GM12878 (cell line): ENCODE data around the gene ZSCAN10. TPM values are rescaled to one million over a fixed set of nuclear protein-coding genes. Genes with fewer than 3 reads are reported as not detected.

Experiments
- ATAC-seq: fragments of 200-7000 bp; cut with Tn5 transposase; 3 replicates; pipeline ENCODE4 v1.9.1; 2020; ENCODE audit warnings: mild to moderate bottlenecking, moderate library complexity
- BruUV-seq: library from RNA; stranded (reverse); fragments of 400-500 nt; replicated peaks from 2 replicates; lab custom pipeline; 2021; lab: Mats Ljungman, UMichigan
- CTCF ChIA-PET: fragments of 300-600 bp; sonication (Branson Sonifier 250); formaldehyde crosslinking; extraction: SDS; loops from one replicate; lab custom pipeline; 2021; ENCODE audit warnings: inconsistent platforms; lab: Yijun Ruan, JAX
- POLR2A ChIA-PET: fragments of 350-600 bp; formaldehyde crosslinking; extraction: SDS; loops from one replicate; lab custom pipeline; 2021; ENCODE audit warnings: inconsistent platforms; lab: Charles Lee
- RAD21 ChIA-PET: fragments of 300-600 bp; sonication (Branson Sonifier 250); formaldehyde crosslinking; loops from one replicate; lab custom pipeline; 2023; ENCODE audit warnings: antibody characterized with exemption; ENCODE audit not compliant: unreplicated experiment; lab: Charles Lee
- SMC1A ChIA-PET: fragments of 300-600 bp; sonication (Branson Sonifier 250); formaldehyde crosslinking; loops from one replicate; lab custom pipeline; 2023; ENCODE audit not compliant: unreplicated experiment, uncharacterized antibody; lab: Charles Lee
- DNase-seq: peaks from one replicate; pipeline ENCODE4 v3.0.0-alpha.2; 2011; ENCODE audit warnings: low read depth, low spot score
- FAIRE-seq: peaks from 3 replicates; lab custom pipeline; 2011; peaks lifted over from hg19 to GRCh38; lab: Jason Lieb, UNC
- H2AFZ ChIP-seq: 2 replicates; pipeline ENCODE4 v1.6.0; 2011; ENCODE audit warnings: low read depth, low read length, control low read depth; ENCODE audit not compliant: control insufficient read depth
- H3K27ac ChIP-seq: 2 replicates; pipeline ENCODE4 v1.5.1; 2011; ENCODE audit warnings: control low read depth; ENCODE audit not compliant: control insufficient read depth, insufficient read depth
- H3K27me3 ChIP-seq, 2 experiments: replicated peaks in 1 of 2; 2 replicates each; pipeline versions ENCODE4 v1.6.0 to v1.6.1; 2011; ENCODE audit warnings: low read length in 1 of 2; ENCODE audit not compliant: control insufficient read depth in 2 of 2, insufficient read depth in 2 of 2
- H3K36me3 ChIP-seq, 2 experiments: 2 replicates each; pipeline ENCODE4 v1.5.1; 2011; ENCODE audit warnings: low read length in 1 of 2; ENCODE audit not compliant: control insufficient read depth in 2 of 2, insufficient read depth in 2 of 2
- H3K4me1 ChIP-seq: 2 replicates; pipeline ENCODE4 v1.6.1; 2011; ENCODE audit warnings: mild to moderate bottlenecking, low read length, moderate library complexity, mixed read lengths; ENCODE audit not compliant: control insufficient read depth, insufficient read depth
- H3K4me2 ChIP-seq: 2 replicates; pipeline ENCODE4 v1.6.0; 2011; ENCODE audit warnings: control low read depth; ENCODE audit not compliant: control insufficient read depth, insufficient read depth
- H3K4me3 ChIP-seq: fragments of 200-600 bp; sonication (generic); 2 replicates; pipeline ENCODE4 v1.5.1; 2016
- H3K79me2 ChIP-seq: 2 replicates; pipeline ENCODE4 v1.6.0; 2011; ENCODE audit warnings: low read length; ENCODE audit not compliant: control insufficient read depth, insufficient read depth
- H3K9ac ChIP-seq: 2 replicates; pipeline ENCODE4 v1.8.0; 2011; ENCODE audit warnings: low read length, control low read depth, mixed read lengths; ENCODE audit not compliant: control insufficient read depth, insufficient read depth
- H3K9me3 ChIP-seq: replicated peaks from 3 replicates; pipeline ENCODE4 v1.5.1; 2011; ENCODE audit warnings: mild to moderate bottlenecking, low read length; ENCODE audit not compliant: control insufficient read depth, insufficient read depth
- H4K20me1 ChIP-seq: 2 replicates; pipeline ENCODE4 v1.6.0; 2011; ENCODE audit not compliant: control insufficient read depth, insufficient read depth
- BACH1 ChIP-seq: fragments of 450-650 bp; IDR thresholded peaks from 2 replicates; pipeline ENCODE4 v1.6.1; 2017; ENCODE audit warnings: mild to moderate bottlenecking, borderline replicate concordance
- CHD4 ChIP-seq: fragments of 200-600 bp; sonication (generic); IDR thresholded peaks from 2 replicates; pipeline ENCODE4 v1.6.1; 2016; ENCODE audit warnings: mild to moderate bottlenecking
- EED ChIP-seq: sonication (generic); IDR thresholded peaks from 2 replicates; pipeline ENCODE4 v1.6.1; 2016; ENCODE audit warnings: antibody characterized with exemption, low read depth
- IKZF1 ChIP-seq: fragments of 450-650 bp; conservative IDR thresholded peaks from 2 replicates; pipeline ENCODE4 v1.6.1; 2017; ENCODE audit warnings: antibody characterized with exemption, mild to moderate bottlenecking
- IRF5 ChIP-seq: fragments of 450-650 bp; IDR thresholded peaks from 2 replicates; pipeline ENCODE4 v1.6.1; 2017; ENCODE audit warnings: borderline replicate concordance
- JUND ChIP-seq: IDR thresholded peaks from 2 replicates; pipeline ENCODE4 v1.6.1; 2012; ENCODE audit warnings: low read depth, mild to moderate bottlenecking, low read length, improper control_type of control experiment, moderate library complexity
- LARP7 ChIP-seq: fragments of 450-650 bp; IDR thresholded peaks from 2 replicates; pipeline ENCODE4 v1.6.1; 2017; ENCODE audit warnings: mild to moderate bottlenecking
- NKRF ChIP-seq: fragments of 450-650 bp; conservative IDR thresholded peaks from 2 replicates; pipeline ENCODE4 v1.6.1; 2017; ENCODE audit warnings: mild to moderate bottlenecking, moderate library complexity
- TCF3 ChIP-seq: IDR thresholded peaks from 2 replicates; pipeline ENCODE4 v1.6.1; 2012; ENCODE audit warnings: low read depth, mild to moderate bottlenecking, low read length, borderline replicate concordance; ENCODE audit not compliant: insufficient read depth
- USF2 ChIP-seq: IDR thresholded peaks from 2 replicates; pipeline ENCODE4 v1.6.1; 2011; ENCODE audit warnings: low read depth, low read length, improper control_type of control experiment, borderline replicate concordance
- ZBTB11 ChIP-seq: fragments of 450-650 bp; formaldehyde crosslinking; IDR thresholded peaks from 2 replicates; pipeline ENCODE4 v1.5.0; 2022; ENCODE audit warnings: mild to moderate bottlenecking, missing genetic modification characterization
- ZBTB33 ChIP-seq: fragments of 450-650 bp; IDR thresholded peaks from 2 replicates; pipeline ENCODE4 v1.6.1; 2017; ENCODE audit warnings: mild to moderate bottlenecking
- ZNF274 ChIP-seq: IDR thresholded peaks from one replicate; pipeline ENCODE4 v1.8.0; 2011; ENCODE audit not compliant: insufficient read length, insufficient read depth
- WGBS: methylation state at CpG from one replicate; pipeline ENCODE4 v1.1.6; 2016; ENCODE audit warnings: low lambda C conversion rate; ENCODE audit not compliant: insufficient replicate concordance, insufficient coverage; ENCODE audit errors: missing lambda C conversion rate; 5-methylcytosine and 5-hydroxymethylcytosine counted together
- in situ Hi-C: fragments of 300-500 bp; cut with MboI; formaldehyde crosslinking; loops from 9 replicates; pipeline ENCODE4 v1.14.3; 2018; ENCODE audit warnings: mixed read lengths
- intact Hi-C: fragments of 100-400 bp; cut with micrococcal nuclease; formaldehyde crosslinking; loops from one replicate; pipeline ENCODE4 v1.14.2; 2022; ENCODE audit not compliant: unreplicated experiment
- polyA plus RNA-seq, 11 experiments: library from polyadenylated mRNA; depleted of rRNA in 4 of 11; unstranded in 6 of 11; stranded (reverse) in 5 of 11; fragments of >200 nt; fragmentation: Nextera tagmentation in 4 of 11; fragmentation: Illumina TruSeq in 1 of 11; extraction: Ambion mirVana in 4 of 11; extraction: Trizol in 1 of 11; gene quantifications; 1 replicate in 1 of 11; 2 replicates in 10 of 11; pipeline versions ENCODE4 v1.2.1 to v1.2.3, GENCODE V29; 2011 to 2016; ENCODE audit warnings: inconsistent platforms in 2 of 11, missing spikeins in 2 of 11, low read depth in 1 of 11
- total RNA-seq, 4 experiments: library from RNA; depleted of rRNA in 3 of 4; stranded (reverse); fragments of >200 nt in 3 of 4; fragmentation: Illumina TruSeq in 1 of 4; extraction: Trizol in 1 of 4; gene quantifications; 2 replicates each; pipeline versions ENCODE4 v1.2.1 to v1.2.3, GENCODE V29; 2013 to 2021

Gene ZSCAN10
- total and polyA plus RNA-seq, 10 of the 15 experiments (the other 5 are each of a cell fraction or from before 2014, with no cell fraction given): 0.06 to 0.33 TPM; not detected in 8

GRCh38 chr16:3135126-3135715, 36.1 kb upstream of the ZSCAN10 start:
- Histone ChIP-seq H3K27ac (peak overlapping the region; percentile 66), H3K4me3 (peak overlapping the region; percentile 99), H3K4me2 (peak overlapping the region; percentile 79), H3K9ac (peak overlapping the region; percentile 77), H3K79me2 (peaks cover 18% of the 10 kb centered on the region), H3K4me1 (peaks cover 5% of the 10 kb centered on the region; the same call in 1 of the 2 replicates), H3K9me3 (no peaks in the 10 kb centered on the region), H3K36me3 (no peaks in the 10 kb centered on the region; a peak in 1 of 4 replicates), H4K20me1 (no peaks in the 10 kb centered on the region), H3K27me3 (no peaks in the 10 kb centered on the region), H2AFZ (peak overlapping the region; percentile 85)
- ChIA-PET SMC1A (interaction anchor here (0.7 to 1.9 kb wide), 13 partner anchors 13 to 124 kb away, joined by 3 to 7 read pairs (median 4); no protein-coding TSS in a partner anchor), RAD21 (interaction anchor here (0.9 to 2.1 kb wide), 11 partner anchors 9 to 266 kb away, joined by 3 to 9 read pairs (median 4); partner anchors contain the start of gene ZNF174), CTCF (interaction anchor here (0.6 to 3.3 kb wide), 16 partner anchors 10 to 131 kb away, joined by 3 to 15 read pairs (median 6); no protein-coding TSS in a partner anchor), POLR2A (interaction anchor here (0.7 to 2.4 kb wide), 12 partner anchors 9 to 112 kb away, joined by 3 to 13 read pairs (median 6); partner anchors contain the start of genes HCFC1R1, IL32 and THOC6)
- WGBS: under 1% methylated on average over 31 of the region's 43 CpGs
- intact Hi-C loops: no loop called here
- TSS peak; percentile 95 for BruUV-seq
- in situ Hi-C loops: no loop called here
- DNase-seq (no peak), FAIRE-seq (no peak), ATAC-seq (no peak; the same call in 2 of the 3 replicates)
- TF ChIP-seq USF2 (no peak), ZNF274 (no peak), LARP7 (peak; percentile 75; the same call in 1 of the 2 replicates), TCF3 (0 out of 2 replicates have a peak, but pooled peaks have one; percentile 36), JUND (no peak), ZBTB33 (no peak), NKRF (peak; percentile 59), CHD4 (no peak), IKZF1 (peak; percentile 39; the same call in 1 of the 2 replicates), IRF5 (no peak), EED (no peak), ZBTB11 (CRISPR knock-in tag) (no peak), BACH1 (peak; percentile 51; the same call in 1 of the 2 replicates)
